ENCODE results near the gene MZT2B. TPM values are rescaled to one million over a fixed set of nuclear protein-coding genes. Genes with fewer than 3 reads are reported as not detected.
"Not testable (repeated sequence)": the region's sequence is repeated elsewhere in the genome, so short reads cannot be mapped to it uniquely, and the experiment has no call there.

Gene MZT2B
- total RNA-seq, 1 donor from 2014 or later: 239 TPM

DNA sequence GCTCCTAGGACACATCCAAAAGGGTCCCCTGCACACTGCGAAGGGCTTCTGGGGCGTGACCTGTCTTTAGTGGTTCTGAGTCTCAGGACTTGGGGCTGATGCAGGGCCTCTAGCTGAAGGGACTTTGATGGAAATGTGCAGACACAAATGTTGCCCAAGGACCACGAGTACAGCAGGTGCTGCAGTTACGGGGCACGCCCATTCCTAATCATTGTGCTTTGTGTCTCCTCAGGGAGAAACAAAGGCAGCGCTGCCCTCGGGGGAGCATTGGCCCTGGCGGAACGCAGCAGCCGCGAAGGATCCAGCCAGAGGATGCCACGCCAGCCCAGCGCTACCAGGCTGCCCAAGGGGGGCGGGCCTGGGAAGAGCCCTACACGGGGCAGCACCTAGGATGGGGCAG lies 8.2 kb downstream of the MZT2B start:
- Histone ChIP-seq H3K4me3 (no peak overlapping the region), H3K9me3 (no peaks in the 10 kb centered on the region), H3K27me3 (no peaks in the 10 kb centered on the region), H3K4me1 (no peaks in the 10 kb centered on the region), H3K27ac (no peak overlapping the region), H3K36me3 (peaks cover 6 to 8% of the 10 kb centered on the region in 2 donors)
- no peak for DNase-seq (ENCODE audit: low spot score in 2 of 2)
- TF ChIP-seq, protein P1, sequence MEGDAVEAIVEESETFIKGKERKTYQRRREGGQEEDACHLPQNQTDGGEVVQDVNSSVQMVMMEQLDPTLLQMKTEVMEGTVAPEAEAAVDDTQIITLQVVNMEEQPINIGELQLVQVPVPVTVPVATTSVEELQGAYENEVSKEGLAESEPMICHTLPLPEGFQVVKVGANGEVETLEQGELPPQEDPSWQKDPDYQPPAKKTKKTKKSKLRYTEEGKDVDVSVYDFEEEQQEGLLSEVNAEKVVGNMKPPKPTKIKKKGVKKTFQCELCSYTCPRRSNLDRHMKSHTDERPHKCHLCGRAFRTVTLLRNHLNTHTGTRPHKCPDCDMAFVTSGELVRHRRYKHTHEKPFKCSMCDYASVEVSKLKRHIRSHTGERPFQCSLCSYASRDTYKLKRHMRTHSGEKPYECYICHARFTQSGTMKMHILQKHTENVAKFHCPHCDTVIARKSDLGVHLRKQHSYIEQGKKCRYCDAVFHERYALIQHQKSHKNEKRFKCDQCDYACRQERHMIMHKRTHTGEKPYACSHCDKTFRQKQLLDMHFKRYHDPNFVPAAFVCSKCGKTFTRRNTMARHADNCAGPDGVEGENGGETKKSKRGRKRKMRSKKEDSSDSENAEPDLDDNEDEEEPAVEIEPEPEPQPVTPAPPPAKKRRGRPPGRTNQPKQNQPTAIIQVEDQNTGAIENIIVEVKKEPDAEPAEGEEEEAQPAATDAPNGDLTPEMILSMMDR (IDR thresholded peaks at IDR 0.05): no peak
- intact Hi-C loops (cut with DNase I): no loop called here

DNA sequence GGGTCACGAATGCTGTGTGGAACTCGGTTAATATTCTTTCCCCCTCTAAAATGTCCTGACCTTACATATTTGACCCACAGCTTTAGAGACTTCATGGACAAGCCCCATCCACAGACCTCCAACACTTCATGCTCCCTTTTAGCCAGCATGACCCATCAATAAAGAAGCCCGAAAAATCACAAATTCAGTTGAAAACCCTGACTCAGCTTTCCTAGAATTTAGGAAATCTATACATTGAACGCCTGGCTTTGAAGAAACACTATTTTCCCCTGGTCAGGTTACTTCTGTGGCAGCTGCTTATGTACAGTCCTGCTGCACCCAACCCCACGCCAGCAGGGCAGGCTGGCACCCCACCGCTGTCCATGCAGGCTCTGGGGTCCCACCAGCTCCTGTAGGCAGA lies 9.3 kb downstream of the MZT2B start:
- DNase-seq (ENCODE audit: low spot score in 2 of 2); H3K27me3 ChIP-seq; H3K4me1 ChIP-seq; H3K9me3 ChIP-seq; H3K4me3 ChIP-seq; intact Hi-C loops (cut with DNase I); H3K27ac ChIP-seq; H3K36me3 ChIP-seq: not testable (repeated sequence)

DNA sequence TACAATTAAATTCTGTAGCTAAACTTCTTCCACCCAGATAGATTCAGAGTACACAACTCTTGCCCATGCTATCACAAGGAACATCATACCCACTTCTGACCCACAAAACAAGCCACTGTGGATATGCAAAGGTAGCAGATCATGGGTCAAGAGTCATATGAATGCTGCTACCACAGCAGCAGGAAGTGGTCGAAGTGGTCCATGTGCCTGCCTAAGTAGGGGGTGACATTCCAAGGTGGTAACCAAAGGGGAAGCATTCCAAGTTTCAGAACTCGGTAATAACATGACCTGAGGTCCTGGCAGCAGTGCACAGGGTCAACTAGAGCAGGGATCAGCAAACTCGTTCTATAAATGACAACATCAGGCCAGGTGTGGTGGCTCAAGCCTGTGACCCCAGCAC lies 10.4 kb downstream of the MZT2B start:
- H3K27ac ChIP-seq; H3K4me1 ChIP-seq; H3K9me3 ChIP-seq; H3K36me3 ChIP-seq; H3K4me3 ChIP-seq; DNase-seq (ENCODE audit: low spot score in 2 of 2); H3K27me3 ChIP-seq; intact Hi-C loops (cut with DNase I): not testable (repeated sequence)

DNA sequence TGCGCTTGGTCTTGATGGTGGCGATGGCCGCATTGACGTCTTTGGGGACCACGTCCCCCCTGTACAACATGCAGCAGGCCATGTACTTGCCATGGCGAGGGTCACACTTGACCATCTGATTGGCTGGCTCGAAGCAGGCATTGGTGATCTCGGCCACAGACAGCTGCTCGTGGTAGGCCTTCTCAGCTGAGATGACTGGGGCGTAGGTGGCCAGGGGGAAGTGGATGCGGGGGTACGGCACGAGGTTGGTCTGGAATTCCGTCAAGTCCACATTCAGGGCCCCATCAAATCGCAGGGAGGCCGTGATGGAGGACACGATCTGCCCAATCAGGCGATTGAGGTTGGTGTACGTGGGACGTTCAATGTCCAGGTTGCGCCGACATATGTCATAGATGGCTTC lies 11.8 kb downstream of the MZT2B start:
- intact Hi-C loops (cut with DNase I); H3K9me3 ChIP-seq; H3K4me3 ChIP-seq; H3K27ac ChIP-seq; H3K36me3 ChIP-seq; H3K4me1 ChIP-seq; DNase-seq (ENCODE audit: low spot score in 2 of 2); H3K27me3 ChIP-seq: not testable (repeated sequence)

DNA sequence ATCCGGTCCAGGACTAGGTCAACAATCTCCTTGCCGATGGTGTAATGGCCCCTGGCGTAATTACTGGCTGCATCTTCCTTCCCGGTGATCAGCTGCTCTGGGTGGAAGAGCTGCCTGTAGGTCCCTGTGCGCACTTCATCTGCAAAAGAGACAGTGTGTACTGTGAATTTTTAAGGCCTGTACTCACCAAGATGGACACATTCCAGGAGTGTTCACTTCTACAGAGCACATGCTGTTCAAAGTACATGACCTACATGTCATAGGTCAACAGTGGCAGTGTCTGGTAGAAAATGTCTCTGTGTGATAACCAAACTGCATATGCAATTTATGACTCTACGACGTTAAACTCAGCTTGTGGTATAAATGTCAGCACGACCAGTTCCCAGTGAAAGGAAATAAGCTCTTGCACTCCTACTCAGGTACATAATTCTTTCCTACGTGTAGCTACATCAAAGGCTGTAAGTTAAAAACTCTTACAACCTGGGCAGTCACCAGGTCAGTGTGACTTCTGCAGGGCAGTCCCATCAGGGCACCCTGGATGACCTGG lies 13.1 kb downstream of the MZT2B start:
- H3K27ac ChIP-seq; H3K9me3 ChIP-seq; H3K36me3 ChIP-seq; DNase-seq (ENCODE audit: low spot score in 2 of 2); H3K27me3 ChIP-seq; intact Hi-C loops (cut with DNase I); H3K4me3 ChIP-seq; H3K4me1 ChIP-seq: not testable (repeated sequence)

DNA sequence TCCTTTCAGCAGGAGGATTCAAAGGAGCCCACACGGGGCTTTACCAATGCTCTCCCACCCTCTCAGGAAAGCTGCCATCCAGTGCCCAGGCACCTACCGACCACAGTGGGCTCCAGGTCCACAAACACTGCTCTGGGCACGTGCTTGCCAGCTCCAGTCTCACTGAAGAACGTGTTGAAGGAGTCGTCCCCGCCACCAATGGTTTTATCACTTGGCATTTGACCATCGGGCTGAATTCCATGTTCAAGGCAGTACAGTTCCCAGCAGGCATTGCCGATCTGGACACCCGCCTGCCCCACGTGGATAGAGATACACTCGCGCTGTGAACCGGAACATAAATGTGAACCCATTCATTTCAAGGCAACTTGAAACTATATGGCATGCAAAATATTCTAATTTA lies 14.0 kb downstream of the MZT2B start:
- intact Hi-C loops (cut with DNase I); DNase-seq (ENCODE audit: low spot score in 2 of 2); H3K36me3 ChIP-seq; H3K27me3 ChIP-seq; H3K4me1 ChIP-seq; H3K9me3 ChIP-seq; H3K27ac ChIP-seq; H3K4me3 ChIP-seq: not testable (repeated sequence)

DNA sequence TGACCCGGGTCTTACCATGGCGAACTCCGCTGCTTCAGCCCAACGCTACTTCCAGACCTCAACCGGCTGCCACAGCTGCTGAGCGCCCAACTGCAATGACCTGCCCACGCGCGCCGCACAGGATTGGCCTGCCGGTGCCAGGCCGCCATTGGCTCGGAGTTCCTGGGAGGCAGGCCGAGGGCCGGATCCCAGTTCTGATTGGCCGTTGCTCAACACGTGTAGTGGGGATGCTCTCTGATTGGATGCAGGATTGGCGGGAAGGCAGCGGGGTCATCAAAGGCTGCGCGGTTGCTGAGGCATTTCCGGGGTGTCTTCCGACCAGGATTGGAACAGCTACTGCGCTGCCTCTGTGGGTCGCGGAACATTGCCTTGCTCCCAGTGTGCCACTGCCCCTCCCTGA lies 16.3 kb downstream of the MZT2B start, which contains the start of gene TUBA3E:
Gene TUBA3E (minus strand): TSS at position 97 of the 400 bp plus-strand sequence. CDS start 79 bp downstream, at position 18.
- Histone ChIP-seq H3K36me3 (no peaks in the 10 kb centered on the region), H3K9me3 (no peaks in the 10 kb centered on the region), H3K4me3 (no peak within 1 kb of the TSS), H3K27ac (no peak within 1 kb of the TSS), H3K27me3 (no peaks in the 10 kb centered on the region), H3K4me1 (no peaks in the 10 kb centered on the region)
- TF ChIP-seq, protein P1 (IDR thresholded peaks at IDR 0.05): no peak
- DNase-seq (ENCODE audit: low spot score in 2 of 2): no peak
- intact Hi-C loops (cut with DNase I): no loop called here

DNA sequence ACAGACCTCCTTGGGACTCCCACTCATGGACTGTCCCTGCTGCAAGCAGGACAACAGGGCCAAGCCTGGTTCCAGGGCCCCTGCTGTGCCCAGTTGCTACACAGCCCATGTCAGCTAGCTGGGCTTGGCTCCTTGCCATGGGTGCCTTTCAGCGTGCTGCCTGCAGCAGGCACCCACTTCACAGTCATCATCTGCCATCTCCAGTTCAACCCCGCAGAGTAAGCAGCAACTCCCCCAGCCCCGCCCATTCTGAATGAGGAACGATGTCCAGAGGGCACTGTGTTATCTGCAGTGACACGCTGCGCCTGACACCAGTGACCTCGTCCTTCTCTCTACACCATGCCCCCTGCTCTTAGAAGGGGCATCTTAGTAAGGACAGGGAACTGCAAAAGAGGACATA lies 20.5 kb downstream of the MZT2B start:
- DNase-seq (ENCODE audit: low spot score in 2 of 2); H3K36me3 ChIP-seq; intact Hi-C loops (cut with DNase I): not testable (repeated sequence)

DNA sequence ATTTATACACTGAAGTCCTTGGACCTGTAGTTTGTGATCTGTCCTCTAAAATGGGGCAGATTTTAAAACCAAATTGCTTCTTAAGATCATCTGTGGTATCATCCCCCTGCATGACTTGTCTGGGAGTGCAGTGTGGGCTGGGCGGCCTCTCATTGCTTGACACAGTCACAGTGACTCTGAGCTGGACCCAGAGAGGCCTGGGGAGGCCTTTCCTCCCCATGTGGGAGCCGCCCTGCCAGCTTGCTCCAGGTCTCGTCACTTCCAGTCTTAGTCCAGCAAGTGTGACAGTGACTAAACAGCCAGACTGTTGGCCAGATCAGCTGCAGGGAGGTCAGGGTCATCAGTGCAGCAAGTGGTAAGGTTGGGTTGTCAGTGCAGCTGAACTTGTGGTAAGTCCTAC lies 21.1 kb downstream of the MZT2B start:
- H3K36me3 ChIP-seq; H3K9me3 ChIP-seq; intact Hi-C loops (cut with DNase I); H3K4me3 ChIP-seq; H3K4me1 ChIP-seq; DNase-seq (ENCODE audit: low spot score in 2 of 2); H3K27ac ChIP-seq; H3K27me3 ChIP-seq: not testable (repeated sequence)

More for the DNA sequence above, 20.5 kb downstream of the MZT2B start:
- H3K27me3 ChIP-seq, H3K27ac ChIP-seq, H3K4me1 ChIP-seq, H3K9me3 ChIP-seq, H3K4me3 ChIP-seq: not testable (repeated sequence)

DNA sequence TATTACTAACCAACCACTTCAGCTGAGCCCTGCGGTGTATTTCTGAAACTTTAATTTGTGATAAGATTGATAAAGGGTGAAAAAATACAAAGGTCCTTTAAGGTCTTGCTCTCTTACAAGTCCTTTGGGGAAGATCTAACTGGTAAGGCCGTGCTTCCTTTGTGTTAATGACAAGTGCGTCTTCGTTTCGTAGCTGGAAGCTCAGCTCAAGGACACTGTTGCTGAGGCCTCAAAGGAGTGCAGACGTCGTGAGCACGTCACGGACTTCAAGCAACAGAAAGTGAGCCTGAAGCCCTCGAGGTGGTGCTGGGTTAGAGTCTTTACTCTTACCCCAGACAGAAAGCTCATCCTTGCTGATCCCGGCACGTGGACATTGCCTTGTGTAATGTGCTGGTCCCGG lies 25.0 kb downstream of the MZT2B start:
- H3K9me3 ChIP-seq; DNase-seq (ENCODE audit: low spot score in 2 of 2); intact Hi-C loops (cut with DNase I); H3K27ac ChIP-seq; H3K36me3 ChIP-seq; H3K4me3 ChIP-seq; H3K4me1 ChIP-seq; H3K27me3 ChIP-seq: not testable (repeated sequence)

DNA sequence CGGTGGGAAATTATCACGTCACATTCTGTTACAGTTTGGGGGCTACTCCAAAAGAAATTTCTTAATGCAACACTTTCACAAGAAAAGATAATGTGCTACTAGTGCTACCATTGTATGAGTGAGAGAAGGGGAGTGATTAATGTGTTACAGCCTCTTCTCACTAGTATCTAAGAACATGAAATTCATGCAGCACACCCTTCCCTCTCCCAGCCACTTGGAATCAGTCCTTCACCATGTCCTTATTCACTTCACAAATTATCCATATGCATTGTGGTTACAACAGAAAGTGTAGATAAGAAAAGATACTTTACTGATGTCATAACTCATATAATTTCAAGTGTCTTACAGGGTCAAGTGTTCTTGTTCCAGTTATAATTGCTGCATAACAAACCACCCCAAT lies 37.1 kb downstream of the MZT2B start:
- intact Hi-C loops (cut with DNase I); H3K27ac ChIP-seq; H3K4me1 ChIP-seq; H3K36me3 ChIP-seq; H3K4me3 ChIP-seq; H3K27me3 ChIP-seq; H3K9me3 ChIP-seq; DNase-seq (ENCODE audit: low spot score in 2 of 2): not testable (repeated sequence)

DNA sequence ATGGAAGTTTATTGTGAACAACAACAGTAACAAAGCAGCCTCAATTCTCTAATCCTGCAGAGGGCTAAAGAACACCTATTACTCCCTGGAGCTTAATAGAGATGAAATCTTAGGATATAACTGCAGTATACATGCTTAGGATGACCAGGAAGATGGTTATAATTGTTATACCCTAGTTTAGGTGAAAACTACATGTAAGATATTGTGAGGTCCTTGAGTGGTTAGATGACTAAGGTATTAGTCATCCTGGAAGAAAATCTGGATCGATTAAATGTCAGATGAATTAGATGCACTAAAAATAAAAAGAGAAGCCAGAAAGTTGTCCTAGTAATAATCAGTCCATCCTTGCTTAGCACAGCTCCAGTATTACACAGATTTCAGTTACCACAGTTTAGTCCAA lies 38.4 kb downstream of the MZT2B start:
- H3K27ac ChIP-seq; DNase-seq (ENCODE audit: low spot score in 2 of 2); H3K4me1 ChIP-seq; H3K27me3 ChIP-seq; H3K4me3 ChIP-seq; H3K9me3 ChIP-seq; intact Hi-C loops (cut with DNase I); H3K36me3 ChIP-seq: not testable (repeated sequence)

DNA sequence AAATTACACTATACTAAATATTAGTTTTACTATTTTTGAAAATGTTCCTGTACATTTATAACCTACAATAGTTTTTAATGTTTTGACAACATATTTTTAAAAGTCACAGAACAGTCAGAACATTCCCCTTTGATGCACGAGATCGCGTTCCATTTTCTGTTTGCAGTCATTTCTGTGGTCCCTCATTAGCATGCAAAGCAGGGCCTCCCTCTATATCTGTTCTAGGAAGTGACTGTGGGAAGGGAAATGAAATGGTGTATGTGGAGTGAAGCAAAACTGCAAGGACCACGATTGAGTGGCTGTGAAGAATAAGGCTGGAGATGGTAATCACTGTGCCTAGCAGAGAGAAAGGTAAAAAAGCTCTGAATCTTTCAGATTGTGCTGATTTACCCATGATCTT lies 40.5 kb downstream of the MZT2B start:
- H3K27me3 ChIP-seq; DNase-seq (ENCODE audit: low spot score in 2 of 2); H3K27ac ChIP-seq; H3K36me3 ChIP-seq; H3K4me1 ChIP-seq; H3K4me3 ChIP-seq; intact Hi-C loops (cut with DNase I); H3K9me3 ChIP-seq: not testable (repeated sequence)

Measured in ascending aorta (tissue), 2 donors.